SK-N-MC (cell line): Measurements from ENCODE around the gene CLP1.
A peak's percentile ranks its signal among the peaks of the same experiment; 100 is the strongest.

ENCODE experiments used
- FOXP2 ChIP-seq: optimal IDR thresholded peaks from 2 replicates; pipeline ENCODE3; 2011; ENCODE audit warnings: mild to moderate bottlenecking, moderate library complexity; ENCODE audit not compliant: insufficient read depth; ENCODE audit errors: extremely low read length, control extremely low read depth
- POLR2AphosphoS5 ChIP-seq: IDR thresholded peaks from 2 replicates; pipeline ENCODE4 v1.6.1; 2012; ENCODE audit warnings: mild to moderate bottlenecking, low read depth, low read length, borderline replicate concordance

DNA sequence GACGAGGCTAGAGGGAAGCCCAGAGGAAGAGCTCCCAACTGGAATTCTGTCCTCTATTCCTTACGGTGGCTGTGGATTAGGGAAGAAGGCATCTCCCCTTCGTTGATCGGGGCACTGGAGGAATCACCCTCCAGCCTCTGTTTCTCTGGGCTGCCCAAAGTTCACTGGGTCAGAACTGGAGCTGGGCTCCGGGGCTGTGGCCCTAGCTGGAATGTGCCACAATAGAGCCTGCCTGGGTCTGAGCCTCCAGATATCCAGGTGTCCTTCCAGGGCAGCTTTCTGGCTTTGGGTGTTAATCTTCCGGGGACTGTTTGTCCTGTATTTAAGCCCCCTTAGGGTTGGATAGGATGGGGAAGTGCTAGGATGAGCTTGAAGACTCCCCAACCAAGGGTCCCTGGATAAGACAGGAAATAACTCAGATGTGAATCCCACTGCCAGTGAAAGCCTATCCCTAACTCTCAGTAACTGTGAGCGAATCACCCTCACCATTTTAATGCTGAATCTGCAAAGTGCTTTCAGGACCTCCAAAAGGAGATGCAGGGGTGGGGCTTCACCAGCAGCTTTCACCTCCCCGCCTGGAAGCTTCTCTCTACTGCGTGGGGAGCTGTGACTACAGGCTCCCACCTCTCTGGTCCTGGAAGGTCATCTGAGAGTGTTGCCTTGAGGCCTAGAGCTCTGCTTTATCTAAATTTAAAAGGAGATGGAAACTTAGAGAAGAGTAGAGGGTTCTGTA, 17.3 kb upstream of the CLP1 start:
- TF ChIP-seq POLR2AphosphoS5 = peak; percentile 22
- TF ChIP-seq FOXP2 = no peak
